SK-N-SH treated with all-trans-retinoic acid at 6 μM for 48 hours (cell line): ENCODE data around the gene ATG12.
"Not testable (repeated sequence)": the region's sequence is repeated elsewhere in the genome, so short reads cannot be mapped to it uniquely, and the experiment has no call there.

Experiments used
- ATAC-seq: fragments of 200-7000 bp; cut with Tn5 transposase; 3 replicates; pipeline ENCODE4 v1.9.1; 2020; ENCODE audit warnings: mild to moderate bottlenecking, moderate library complexity
- ARNTL ChIP-seq: fragments of 450-650 bp; formaldehyde crosslinking; IDR thresholded peaks from 2 replicates; pipeline ENCODE4 v1.5.0; 2020; ENCODE audit warnings: low read depth, mild to moderate bottlenecking, moderate library complexity, borderline replicate concordance
- BACH2 ChIP-seq: fragments of 250-450 bp; sonication (Bioruptor Pico); IDR thresholded peaks from 2 replicates; pipeline ENCODE4 v1.9.0; 2021; ENCODE audit warnings: mild to moderate bottlenecking, borderline replicate concordance
- CREB5 ChIP-seq: fragments of 250-450 bp; sonication (Bioruptor Pico); IDR thresholded peaks from 2 replicates; pipeline ENCODE4 v1.5.1; 2020; ENCODE audit warnings: low read depth, mild to moderate bottlenecking, moderate library complexity
- CSDC2 ChIP-seq: fragments of 250-450 bp; sonication (Bioruptor Pico); IDR thresholded peaks from 2 replicates; pipeline ENCODE4 v1.5.0; 2020; ENCODE audit warnings: mild to moderate bottlenecking, moderate library complexity
- ESRRG ChIP-seq: fragments of 250-450 bp; sonication (Bioruptor Pico); IDR thresholded peaks from 2 replicates; pipeline ENCODE4 v1.6.1; 2021; ENCODE audit warnings: mild to moderate bottlenecking
- GLIS3 ChIP-seq: fragments of 250-450 bp; sonication (Bioruptor Pico); IDR thresholded peaks from 2 replicates; pipeline ENCODE4 v1.5.0; 2020; ENCODE audit warnings: mild to moderate bottlenecking, moderate library complexity
- ISL1 ChIP-seq: fragments of 250-450 bp; sonication (Bioruptor Pico); IDR thresholded peaks from 2 replicates; pipeline ENCODE4 v2.1.2; 2022; ENCODE audit warnings: mild to moderate bottlenecking, moderate library complexity
- OSR1 ChIP-seq: fragments of 250-450 bp; sonication (Bioruptor Pico); IDR thresholded peaks from 2 replicates; pipeline ENCODE4 v1.8.0; 2022; ENCODE audit warnings: moderate library complexity, mild to moderate bottlenecking, inconsistent platforms
- PATZ1 ChIP-seq: fragments of 250-450 bp; sonication (Bioruptor Pico); IDR thresholded peaks from 2 replicates; pipeline ENCODE4 v1.8.0; 2020; ENCODE audit warnings: mild to moderate bottlenecking, moderate library complexity, borderline replicate concordance
- POU6F1 ChIP-seq: fragments of 250-450 bp; sonication (Bioruptor Pico); IDR thresholded peaks from 2 replicates; pipeline ENCODE4 v1.8.0; 2021; ENCODE audit warnings: low read depth, mild to moderate bottlenecking, moderate library complexity, borderline replicate concordance
- PPARA ChIP-seq: fragments of 250-450 bp; sonication (Bioruptor Pico); IDR thresholded peaks from 2 replicates; pipeline ENCODE4 v1.5.0; 2020; ENCODE audit warnings: mild to moderate bottlenecking, borderline replicate concordance
- RARB ChIP-seq: fragments of 250-450 bp; sonication (Bioruptor Pico); IDR thresholded peaks from 2 replicates; pipeline ENCODE4 v1.8.0; 2021; ENCODE audit warnings: mild to moderate bottlenecking, moderate library complexity
- SNAI2 ChIP-seq: fragments of 250-450 bp; sonication (Bioruptor Pico); IDR thresholded peaks from 2 replicates; pipeline ENCODE4 v1.5.0; 2020; ENCODE audit warnings: mild to moderate bottlenecking, moderate library complexity
- TCF4 ChIP-seq: fragments of 250-450 bp; sonication (Bioruptor Pico); IDR thresholded peaks from 2 replicates; pipeline ENCODE4 v1.8.0; 2021; ENCODE audit warnings: mild to moderate bottlenecking, moderate library complexity, borderline replicate concordance
- TOX ChIP-seq: fragments of 250-450 bp; sonication (Bioruptor Pico); IDR thresholded peaks from 2 replicates; pipeline ENCODE4 v1.8.0; 2021; ENCODE audit warnings: mild to moderate bottlenecking, moderate library complexity, borderline replicate concordance
- TSHZ2 ChIP-seq: fragments of 250-450 bp; sonication (Bioruptor Pico); IDR thresholded peaks from 2 replicates; pipeline ENCODE4 v1.5.0; 2020; ENCODE audit warnings: mild to moderate bottlenecking, moderate library complexity
- ZC3H10 ChIP-seq: fragments of 250-450 bp; sonication (Bioruptor Pico); IDR thresholded peaks from 2 replicates; pipeline ENCODE4 v1.5.1; 2021; ENCODE audit warnings: mild to moderate bottlenecking, moderate library complexity
- ZFP3 ChIP-seq: fragments of 250-450 bp; sonication (Bioruptor Pico); IDR thresholded peaks from 2 replicates; pipeline ENCODE4 v1.5.0; 2020; ENCODE audit warnings: mild to moderate bottlenecking, moderate library complexity
- ZFP30 ChIP-seq: fragments of 450-650 bp; formaldehyde crosslinking; IDR thresholded peaks from 2 replicates; pipeline ENCODE4 v1.5.0; 2022; ENCODE audit warnings: mild to moderate bottlenecking, moderate library complexity
- ZNF565 ChIP-seq: fragments of 450-650 bp; formaldehyde crosslinking; conservative IDR thresholded peaks from 2 replicates; pipeline ENCODE4 v1.5.0; 2020; ENCODE audit warnings: low read depth, mild to moderate bottlenecking, moderate library complexity
- ZNF70 ChIP-seq: fragments of 450-650 bp; formaldehyde crosslinking; IDR thresholded peaks from 2 replicates; pipeline ENCODE4 v1.5.0; 2020; ENCODE audit warnings: mild to moderate bottlenecking, moderate library complexity
- TF ChIP-seq, protein P1 (sequence below): fragments of 250-450 bp; sonication (Bioruptor Pico); IDR thresholded peaks from 2 replicates; pipeline ENCODE4 v1.5.1; 2021; ENCODE audit warnings: mild to moderate bottlenecking, moderate library complexity

Gene ATG12

DNA sequence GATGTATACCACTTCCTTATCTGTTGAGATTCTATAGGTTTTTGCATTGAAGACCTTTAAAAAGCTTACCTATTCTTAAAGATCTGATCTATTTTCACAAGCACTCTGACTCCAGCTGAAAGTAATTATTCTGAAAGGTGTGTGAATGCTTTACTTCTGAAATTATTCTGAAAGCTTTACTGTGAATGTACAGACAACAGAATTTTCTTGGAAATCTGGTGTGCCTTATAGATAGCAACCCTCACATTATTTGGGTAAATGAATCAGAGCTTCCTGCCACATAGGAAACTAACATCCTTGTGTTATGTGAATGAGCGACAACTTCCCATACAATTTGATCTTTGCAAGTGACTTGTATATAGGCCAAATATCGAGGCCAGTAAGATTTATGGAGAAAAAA lies 31.4 kb downstream of the ATG12 start (continued):
- TF ChIP-seq CREB5 (CRISPR knock-in tag) (no peak), ZNF70 (CRISPR knock-in tag) (no peak)

GRCh38 chr5:115808066-115808465 lies 33.3 kb downstream of the ATG12 start:
- not testable (repeated sequence) for ATAC-seq

GRCh38 chr5:115807654-115808052 lies 33.7 kb downstream of the ATG12 start:
- ATAC-seq, result no peak
- TF ChIP-seq OSR1 (CRISPR knock-in tag) (no peak), TOX (CRISPR knock-in tag) (no peak), ESRRG (CRISPR knock-in tag) (no peak), ZFP3 (no peak), SNAI2 (CRISPR knock-in tag) (no peak), BACH2 (CRISPR knock-in tag) (no peak), RARB (CRISPR knock-in tag) (no peak)

DNA sequence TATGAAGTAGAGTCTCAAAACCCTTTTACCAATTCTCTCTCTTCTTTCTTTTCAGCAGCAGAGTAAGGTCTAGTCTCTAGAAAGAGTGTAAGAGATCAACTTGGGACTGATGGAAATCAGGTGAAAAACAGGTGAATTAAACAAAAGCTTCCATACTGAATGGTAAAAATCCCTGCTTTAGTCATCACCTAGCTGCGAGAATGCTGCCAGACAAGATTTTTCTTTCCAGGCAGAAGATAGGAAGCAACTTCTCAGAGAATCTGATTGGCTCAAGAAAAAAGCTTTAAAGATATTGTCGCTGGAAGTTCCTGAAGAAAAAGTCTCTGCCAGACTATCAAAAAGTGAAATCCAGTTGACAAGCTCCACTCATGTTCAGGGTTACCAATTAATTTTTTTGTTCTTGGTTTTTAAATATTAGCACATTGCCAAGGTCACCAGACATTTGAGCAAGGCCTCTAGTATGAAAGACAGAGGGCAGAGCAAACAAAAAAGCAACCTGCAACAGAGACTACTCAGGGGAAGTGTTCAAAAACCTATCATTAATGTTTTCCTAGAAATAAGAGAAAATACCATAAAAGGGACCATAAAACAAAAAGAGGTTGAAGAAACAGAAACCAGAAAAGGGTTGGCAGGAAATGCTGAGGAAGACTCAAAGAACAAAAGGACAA lies 34.2 kb downstream of the ATG12 start:
- no peak for ATAC-seq
- TF ChIP-seq RARB (CRISPR knock-in tag) (no peak), ARNTL (no peak), PPARA (CRISPR knock-in tag) (no peak), ZFP3 (no peak), CREB5 (CRISPR knock-in tag) (no peak), TCF4 (CRISPR knock-in tag) (no peak), ZFP30 (CRISPR knock-in tag) (no peak), OSR1 (CRISPR knock-in tag) (no peak), ZNF565 (no peak), GLIS3 (CRISPR knock-in tag) (no peak), BACH2 (CRISPR knock-in tag) (no peak), PATZ1 (CRISPR knock-in tag) (no peak), TSHZ2 (no peak), POU6F1 (CRISPR knock-in tag) (no peak), ISL1 (CRISPR knock-in tag) (no peak), CSDC2 (CRISPR knock-in tag) (no peak), ZC3H10 (CRISPR knock-in tag) (no peak), ESRRG (CRISPR knock-in tag) (no peak), SNAI2 (CRISPR knock-in tag) (no peak)
- TF ChIP-seq, protein P1, sequence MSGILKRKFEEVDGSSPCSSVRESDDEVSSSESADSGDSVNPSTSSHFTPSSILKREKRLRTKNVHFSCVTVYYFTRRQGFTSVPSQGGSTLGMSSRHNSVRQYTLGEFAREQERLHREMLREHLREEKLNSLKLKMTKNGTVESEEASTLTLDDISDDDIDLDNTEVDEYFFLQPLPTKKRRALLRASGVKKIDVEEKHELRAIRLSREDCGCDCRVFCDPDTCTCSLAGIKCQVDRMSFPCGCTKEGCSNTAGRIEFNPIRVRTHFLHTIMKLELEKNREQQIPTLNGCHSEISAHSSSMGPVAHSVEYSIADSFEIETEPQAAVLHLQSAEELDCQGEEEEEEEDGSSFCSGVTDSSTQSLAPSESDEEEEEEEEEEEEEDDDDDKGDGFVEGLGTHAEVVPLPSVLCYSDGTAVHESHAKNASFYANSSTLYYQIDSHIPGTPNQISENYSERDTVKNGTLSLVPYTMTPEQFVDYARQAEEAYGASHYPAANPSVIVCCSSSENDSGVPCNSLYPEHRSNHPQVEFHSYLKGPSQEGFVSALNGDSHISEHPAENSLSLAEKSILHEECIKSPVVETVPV (CRISPR knock-in tag), result no peak
